Measurements from ENCODE around the gene ANKRD29. TPM values are rescaled to one million over a fixed set of nuclear protein-coding genes. Genes with fewer than 3 reads are reported as not detected.

ANKRD29 gene
- total RNA-seq, 2 experiments from 2014 or later = not detected

DNA sequence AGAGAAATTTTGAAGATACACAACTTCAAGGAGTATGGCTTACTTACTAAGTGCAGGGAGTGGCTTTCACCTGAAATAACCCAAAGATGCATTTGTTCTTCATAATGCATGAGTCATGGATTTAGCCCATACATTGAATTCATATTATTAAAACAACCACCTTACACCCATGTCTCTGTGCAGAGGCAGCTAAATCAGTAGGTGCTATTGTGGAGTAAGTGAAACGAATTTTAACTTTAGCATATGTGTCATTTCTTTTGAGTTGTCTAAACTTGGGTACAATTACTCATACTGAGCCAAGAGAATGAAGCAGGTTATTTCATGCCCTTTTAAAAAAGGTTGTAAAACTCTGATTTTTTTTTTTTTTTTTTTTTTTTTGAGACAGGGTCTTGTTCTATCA, 11.0 kb upstream of the ANKRD29 start:
- BruUV-seq (replicated peaks) = no TSS peak
- Histone ChIP-seq H4K20me1 (ENCODE audit: insufficient read depth, low read length) (no peaks in the 10 kb centered on the region), H3K9me2 (ENCODE audit: insufficient read depth, low read length) (no peaks in the 10 kb centered on the region), H3K27ac (ENCODE audit: low read depth, low read length, poor library complexity, severe bottlenecking) (no peak overlapping the region), H3K4me2 (ENCODE audit: low read length) (no peak overlapping the region), H3K79me2 (ENCODE audit: insufficient read depth, low read depth, low read length) (no peaks in the 10 kb centered on the region), H2AFZ (ENCODE audit: low read length) (no peak overlapping the region), H3K36me3 (ENCODE audit: insufficient read depth, low read length) (no peaks in the 10 kb centered on the region), H3K4me3 (ENCODE audit: low read depth, low read length, poor library complexity, severe bottlenecking) (no peak overlapping the region), H3K9me3 (ENCODE audit: low read length) (no peaks in the 10 kb centered on the region), H3K4me1 (ENCODE audit: insufficient read depth, low read length, poor library complexity, severe bottlenecking) (no peaks in the 10 kb centered on the region)
- CTCF ChIA-PET (ENCODE audit: unreplicated experiment) = no interaction called here
- intact Hi-C loops (cut with micrococcal nuclease; ENCODE audit: unreplicated experiment) = no loop called here
- no peak for DNase-seq (ENCODE audit: low spot score)
- TF ChIP-seq, protein P1, sequence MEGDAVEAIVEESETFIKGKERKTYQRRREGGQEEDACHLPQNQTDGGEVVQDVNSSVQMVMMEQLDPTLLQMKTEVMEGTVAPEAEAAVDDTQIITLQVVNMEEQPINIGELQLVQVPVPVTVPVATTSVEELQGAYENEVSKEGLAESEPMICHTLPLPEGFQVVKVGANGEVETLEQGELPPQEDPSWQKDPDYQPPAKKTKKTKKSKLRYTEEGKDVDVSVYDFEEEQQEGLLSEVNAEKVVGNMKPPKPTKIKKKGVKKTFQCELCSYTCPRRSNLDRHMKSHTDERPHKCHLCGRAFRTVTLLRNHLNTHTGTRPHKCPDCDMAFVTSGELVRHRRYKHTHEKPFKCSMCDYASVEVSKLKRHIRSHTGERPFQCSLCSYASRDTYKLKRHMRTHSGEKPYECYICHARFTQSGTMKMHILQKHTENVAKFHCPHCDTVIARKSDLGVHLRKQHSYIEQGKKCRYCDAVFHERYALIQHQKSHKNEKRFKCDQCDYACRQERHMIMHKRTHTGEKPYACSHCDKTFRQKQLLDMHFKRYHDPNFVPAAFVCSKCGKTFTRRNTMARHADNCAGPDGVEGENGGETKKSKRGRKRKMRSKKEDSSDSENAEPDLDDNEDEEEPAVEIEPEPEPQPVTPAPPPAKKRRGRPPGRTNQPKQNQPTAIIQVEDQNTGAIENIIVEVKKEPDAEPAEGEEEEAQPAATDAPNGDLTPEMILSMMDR (conservative IDR thresholded peaks at IDR 0.05; ENCODE audit: low read length) = no peak
- TF ChIP-seq EZH2phosphoT487 (IDR thresholded peaks at IDR 0.05; ENCODE audit: borderline replicate concordance, low read depth, low read length) = no peak
- POLR2A ChIA-PET = no interaction called here

DNA sequence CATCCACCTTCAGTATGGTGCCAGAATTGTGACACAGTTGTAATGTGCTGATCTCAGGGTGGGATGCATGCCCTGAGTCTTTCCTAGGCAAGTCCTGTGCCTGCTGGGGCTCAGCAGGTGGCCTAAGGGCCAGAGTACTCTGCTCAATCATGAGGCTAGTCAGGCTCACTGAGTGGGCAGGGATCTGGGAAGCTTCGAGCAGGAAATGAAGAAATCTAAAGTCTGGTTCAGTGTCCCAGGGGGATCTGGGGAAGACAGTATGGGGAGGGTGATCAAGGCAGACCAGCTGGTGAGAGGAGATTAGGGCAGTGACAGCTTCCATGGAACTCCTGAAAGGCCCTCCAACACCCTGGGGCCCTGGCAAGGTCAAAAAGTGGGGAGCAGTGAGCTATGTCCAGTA, 8.9 kb upstream of the ANKRD29 start:
- DNase-seq (ENCODE audit: low spot score) = no peak
- Histone ChIP-seq H2AFZ (ENCODE audit: low read length) (no peak overlapping the region), H3K4me3 (ENCODE audit: low read depth, low read length, poor library complexity, severe bottlenecking) (no peak overlapping the region), H3K4me2 (ENCODE audit: low read length) (no peak overlapping the region), H3K9me3 (ENCODE audit: low read length) (no peaks in the 10 kb centered on the region), H3K36me3 (ENCODE audit: insufficient read depth, low read length) (no peaks in the 10 kb centered on the region), H3K79me2 (ENCODE audit: insufficient read depth, low read depth, low read length) (no peaks in the 10 kb centered on the region), H3K27ac (ENCODE audit: low read depth, low read length, poor library complexity, severe bottlenecking) (no peak overlapping the region), H3K4me1 (ENCODE audit: insufficient read depth, low read length, poor library complexity, severe bottlenecking) (no peaks in the 10 kb centered on the region), H3K9me2 (ENCODE audit: insufficient read depth, low read length) (no peaks in the 10 kb centered on the region), H4K20me1 (ENCODE audit: insufficient read depth, low read length) (no peaks in the 10 kb centered on the region)
- TF ChIP-seq, protein P1 (conservative IDR thresholded peaks at IDR 0.05; ENCODE audit: low read length) = no peak
- ChIA-PET POLR2A (interaction anchor here (0.6 kb wide), 1 partner anchor 155 kb away, joined by 4 read pairs; no protein-coding TSS in a partner anchor), CTCF (ENCODE audit: unreplicated experiment) (no interaction called here)
- no TSS peak for BruUV-seq (replicated peaks)
- intact Hi-C loops (cut with micrococcal nuclease; ENCODE audit: unreplicated experiment) = no loop called here

DNA sequence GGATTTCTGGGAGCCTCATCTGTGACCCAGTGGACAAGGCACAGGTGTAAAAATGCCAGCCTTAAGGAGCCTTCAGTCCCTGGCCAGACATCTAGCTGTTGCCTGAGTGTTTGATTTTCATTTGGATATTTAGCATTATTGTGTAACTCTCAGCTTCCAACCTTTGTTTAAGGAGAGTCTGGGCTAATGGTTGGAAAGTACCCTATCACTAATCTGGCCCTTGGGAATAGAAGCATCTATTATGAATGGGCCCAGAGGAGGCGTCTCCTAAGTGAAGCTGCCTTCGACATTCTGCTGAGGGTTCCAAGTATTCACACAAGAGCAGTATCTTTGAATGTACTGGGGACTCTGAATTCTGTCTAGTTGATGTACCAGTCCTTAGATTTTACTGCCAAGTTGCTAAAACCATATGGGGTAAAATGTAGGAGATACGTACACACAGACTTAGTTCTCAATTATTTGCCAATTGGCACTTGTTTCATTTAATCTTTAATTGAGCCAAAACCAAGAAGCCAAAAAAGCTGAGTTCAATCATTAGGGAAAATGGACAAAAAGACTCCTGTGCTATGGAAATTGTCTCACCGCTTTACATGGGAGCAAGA, 7.2 kb upstream of the ANKRD29 start:
- H3K9me3 ChIP-seq (ENCODE audit: low read length) = no peaks in the 10 kb centered on the region
- TF ChIP-seq, protein P1 (conservative IDR thresholded peaks at IDR 0.05; ENCODE audit: low read length) = no peak
- no peaks in the 10 kb centered on the region for H3K79me2 ChIP-seq (ENCODE audit: insufficient read depth, low read depth, low read length)
- H3K9me2 ChIP-seq (ENCODE audit: insufficient read depth, low read length) = no peaks in the 10 kb centered on the region
- no peak overlapping the region for H2AFZ ChIP-seq (ENCODE audit: low read length)
- no peaks in the 10 kb centered on the region for H3K4me1 ChIP-seq (ENCODE audit: insufficient read depth, low read length, poor library complexity, severe bottlenecking)
- POLR2A ChIA-PET = no interaction called here
- intact Hi-C loops (cut with micrococcal nuclease; ENCODE audit: unreplicated experiment) = no loop called here
- CTCF ChIA-PET (ENCODE audit: unreplicated experiment) = interaction anchor here (0.9 kb wide), 1 partner anchor 64 kb away, joined by 3 read pairs; no protein-coding TSS in a partner anchor
- no peak overlapping the region for H3K4me3 ChIP-seq (ENCODE audit: low read depth, low read length, poor library complexity, severe bottlenecking)
- H3K27ac ChIP-seq (ENCODE audit: low read depth, low read length, poor library complexity, severe bottlenecking) = no peak overlapping the region
- no TSS peak for BruUV-seq (replicated peaks)
- no peak for DNase-seq (ENCODE audit: low spot score)
- no peaks in the 10 kb centered on the region for H4K20me1 ChIP-seq (ENCODE audit: insufficient read depth, low read length)
- no peaks in the 10 kb centered on the region for H3K36me3 ChIP-seq (ENCODE audit: insufficient read depth, low read length)
- H3K4me2 ChIP-seq (ENCODE audit: low read length) = no peak overlapping the region

Data from OCI-LY7 (cell line).